ENCODE data around the gene METTL24. TPM values are rescaled to one million over a fixed set of nuclear protein-coding genes. Genes with fewer than 3 reads are reported as not detected.

The METTL24 gene
- total RNA-seq, 1 experiment from 2014 or later, result 0.61 TPM

GRCh38 chr6:110357298-110357663 lies 868 bp downstream of the METTL24 start:
- peaks cover 47% of the 10 kb centered on the region for H3K27me3 Mint-ChIP-seq (ENCODE audit: low read depth)
- H3K18ac ChIP-seq (ENCODE audit: insufficient read length, low read depth, low read length), result no peak overlapping the region
- H3K9ac ChIP-seq (ENCODE audit: extremely low read depth, insufficient read length, low read length), result no peak overlapping the region
- no peak overlapping the region for H3K27ac ChIP-seq (ENCODE audit: insufficient read length, low read depth, low read length)
- no peak for DNase-seq
- no peak overlapping the region for H3K56ac ChIP-seq (ENCODE audit: insufficient read length, low read depth, low read length)
- H2BK20ac ChIP-seq (ENCODE audit: low read depth, low read length, poor library complexity, severe bottlenecking), result no peak overlapping the region
- H3K27me3 ChIP-seq (ENCODE audit: insufficient read depth, low read length), result peaks cover 16% of the 10 kb centered on the region; the same call in 1 of the 2 replicates
- no peaks in the 10 kb centered on the region for H3K79me1 ChIP-seq (ENCODE audit: insufficient read depth, low read depth, low read length, poor library complexity, severe bottlenecking)
- no peak overlapping the region for H3K4ac ChIP-seq (ENCODE audit: low read depth, low read length)
- H3K27ac Mint-ChIP-seq, result no peak overlapping the region
- peak overlapping the region; percentile 79 for H3K4me2 ChIP-seq (ENCODE audit: insufficient read depth, insufficient read length, low read length)
- no peak for TF ChIP-seq CTCF (conservative IDR thresholded peaks at IDR 0.05)
- H2BK120ac ChIP-seq (ENCODE audit: low read depth, low read length, poor library complexity, severe bottlenecking), result no peak overlapping the region
- peaks cover 55 to 61% of the 10 kb centered on the region in 2 experiments for H3K4me1 Mint-ChIP-seq
- no peaks in the 10 kb centered on the region for H3K36me3 Mint-ChIP-seq (ENCODE audit: insufficient read depth in 1 of 3, low read depth in 3 of 3)
- no peak overlapping the region for H2BK12ac ChIP-seq (ENCODE audit: insufficient read length, low read depth, low read length)
- H2AFZ ChIP-seq (ENCODE audit: low read length), result no peak overlapping the region
- H4K8ac ChIP-seq (replicated peaks; ENCODE audit: insufficient read length, low read depth, low read length), result no peak overlapping the region
- H3K79me2 ChIP-seq (ENCODE audit: insufficient read depth, low read length), result no peaks in the 10 kb centered on the region
- H3T11ph ChIP-seq (ENCODE audit: low read length), result no peak overlapping the region
- H3K23ac ChIP-seq (ENCODE audit: insufficient read length, low read depth, low read length), result no peak overlapping the region
- WGBS (ENCODE audit: extremely low coverage, insufficient read length, low lambda C conversion rate), result no CpG with 5 or more reads among the region's 14 CpGs
- peaks cover 2% of the 10 kb centered on the region for H3K23me2 ChIP-seq (ENCODE audit: insufficient read length, low read depth, low read length, poor library complexity, severe bottlenecking)
- H3K9me3 Mint-ChIP-seq, result peaks cover 0 to 4% of the 10 kb centered on the region in 2 experiments; a peak in 3 of 5 replicates
- H2AK5ac ChIP-seq (ENCODE audit: insufficient read length, low read length), result no peak overlapping the region
- H3K9me3 ChIP-seq (ENCODE audit: control insufficient read depth, low read depth, low read length), result no peaks in the 10 kb centered on the region
- no peak overlapping the region for H2BK5ac ChIP-seq (ENCODE audit: insufficient read length, low read length)
- H3K14ac ChIP-seq (ENCODE audit: insufficient read depth, low read length), result no peak overlapping the region
- no peak overlapping the region for H4K5ac ChIP-seq (ENCODE audit: insufficient read length, low read depth, low read length)
- H3K4me3 Mint-ChIP-seq, result peak overlapping the region; percentile 72 to 88
- peaks cover 7% of the 10 kb centered on the region; the same call in 1 of the 2 replicates for H3K4me1 ChIP-seq (ENCODE audit: insufficient read depth, low read length)
- H4K20me1 ChIP-seq (ENCODE audit: control insufficient read depth, insufficient read depth, insufficient read length), result no peaks in the 10 kb centered on the region
- no peak overlapping the region for H2BK15ac ChIP-seq (ENCODE audit: low read depth, low read length)
- no peak overlapping the region for H4K91ac ChIP-seq (ENCODE audit: insufficient read length, low read depth, low read length)

Data from H9 (cell line).